HepG2 (cell line): ENCODE data around the gene VRK3. TPM values are rescaled to one million over a fixed set of nuclear protein-coding genes. Genes with fewer than 3 reads are reported as not detected.
A peak's percentile ranks its signal among the peaks of the same experiment; 100 is the strongest.

ENCODE experiments used
- CC2D1A ChIP-seq: sonication (generic); formaldehyde crosslinking; IDR thresholded peaks from 2 replicates; pipeline ENCODE4 v1.8.1; 2023; ENCODE audit warnings: mild to moderate bottlenecking, missing genetic modification reagents
- FLYWCH1 ChIP-seq: sonication (generic); formaldehyde crosslinking; IDR thresholded peaks from 2 replicates; pipeline ENCODE4 v1.8.1; 2023; ENCODE audit warnings: mild to moderate bottlenecking, missing genetic modification reagents
- FOXK2 ChIP-seq: fragments of 450-650 bp; IDR thresholded peaks from 2 replicates; pipeline ENCODE4 v1.6.1; 2016
- GLI4 ChIP-seq: sonication (generic); formaldehyde crosslinking; IDR thresholded peaks from 2 replicates; pipeline ENCODE4 v1.5.1; 2020; ENCODE audit warnings: missing genetic modification reagents, mild to moderate bottlenecking, moderate library complexity, borderline replicate concordance
- KDM1A ChIP-seq: IDR thresholded peaks from 2 replicates; pipeline ENCODE4 v1.6.1; 2016; ENCODE audit warnings: missing compliant biosample characterization
- MEF2D ChIP-seq: sonication (generic); formaldehyde crosslinking; IDR thresholded peaks from 2 replicates; pipeline ENCODE4 v1.5.1; 2020; ENCODE audit warnings: mild to moderate bottlenecking, missing genetic modification reagents
- NAIF1 ChIP-seq: sonication (generic); formaldehyde crosslinking; IDR thresholded peaks from 2 replicates; pipeline ENCODE4 v1.5.0; 2020; ENCODE audit warnings: mild to moderate bottlenecking, missing genetic modification reagents, borderline replicate concordance
- PTBP1 ChIP-seq: fragments of 200-400 bp; formaldehyde crosslinking; IDR thresholded peaks from 2 replicates; pipeline ENCODE4 v1.6.1; 2018; ENCODE audit warnings: low read length, low read depth; ENCODE audit not compliant: poor library complexity, severe bottlenecking
- RFX3 ChIP-seq: IDR thresholded peaks from 2 replicates; pipeline ENCODE4 v1.6.1; 2016; ENCODE audit warnings: missing biosample characterization, missing genetic modification reagents
- SNAI1 ChIP-seq: sonication (generic); formaldehyde crosslinking; IDR thresholded peaks from 2 replicates; pipeline ENCODE4 v1.5.0; 2020; ENCODE audit warnings: mild to moderate bottlenecking, missing genetic modification reagents, borderline replicate concordance
- SP140L ChIP-seq: sonication (generic); formaldehyde crosslinking; IDR thresholded peaks from 2 replicates; pipeline ENCODE4 v1.4.0; 2020; ENCODE audit warnings: missing genetic modification reagents, borderline replicate concordance
- XBP1 ChIP-seq: sonication (generic); formaldehyde crosslinking; IDR thresholded peaks from 2 replicates; pipeline ENCODE4 v1.5.0; 2020; ENCODE audit warnings: missing genetic modification reagents
- ZBTB25 ChIP-seq: IDR thresholded peaks from 2 replicates; pipeline ENCODE4 v1.6.1; 2018; ENCODE audit warnings: missing genetic modification reagents
- ZMYM3 ChIP-seq: sonication (generic); formaldehyde crosslinking; IDR thresholded peaks from 2 replicates; pipeline ENCODE4 v1.5.1; 2020; ENCODE audit warnings: mild to moderate bottlenecking, missing genetic modification reagents
- ZNF121 ChIP-seq: sonication (generic); formaldehyde crosslinking; IDR thresholded peaks from 2 replicates; pipeline ENCODE4 v1.5.0; 2020; ENCODE audit warnings: mild to moderate bottlenecking, missing genetic modification reagents
- ZNF30 ChIP-seq: sonication (generic); formaldehyde crosslinking; IDR thresholded peaks from 2 replicates; pipeline ENCODE4 v1.5.0; 2020; ENCODE audit warnings: mild to moderate bottlenecking, missing genetic modification reagents
- ZNF367 ChIP-seq: sonication (generic); formaldehyde crosslinking; IDR thresholded peaks from 2 replicates; pipeline ENCODE4 v1.4.0; 2020; ENCODE audit warnings: missing genetic modification reagents, borderline replicate concordance
- ZNF552 ChIP-seq: sonication (generic); formaldehyde crosslinking; IDR thresholded peaks from 2 replicates; pipeline ENCODE4 v1.9.0; 2022; ENCODE audit warnings: missing genetic modification reagents, mild to moderate bottlenecking, borderline replicate concordance
- ZNF720 ChIP-seq: sonication (generic); formaldehyde crosslinking; IDR thresholded peaks from 2 replicates; pipeline ENCODE4 v1.4.0; 2020; ENCODE audit warnings: missing genetic modification reagents
- polyA plus RNA-seq, 8 experiments: library from polyadenylated mRNA; depleted of rRNA in 3 of 8; stranded (reverse) in 7 of 8; unstranded in 1 of 8; fragments of >200 nt; fragmentation: Illumina TruSeq in 4 of 8; extraction: Trizol in 4 of 8; gene quantifications; 2 replicates each; pipeline versions ENCODE4 v1.2.1 to v1.2.3, GENCODE V29; 2011 to 2016; ENCODE audit warnings: low read depth in 4 of 8, missing spikeins in 1 of 8, mixed read lengths in 1 of 8; ENCODE audit not compliant: insufficient read depth in 1 of 8
- total RNA-seq, 5 experiments: library from RNA; depleted of rRNA; stranded (reverse); fragments of >200 nt; fragmentation: Illumina TruSeq; extraction: Trizol; gene quantifications; 2 replicates each; pipeline ENCODE4 v1.2.3, GENCODE V29; 2016; ENCODE audit warnings: low read depth in 1 of 5
- TF ChIP-seq, protein P1 (sequence below): sonication (generic); formaldehyde crosslinking; IDR thresholded peaks from 2 replicates; pipeline ENCODE4 v1.4.0; 2020; ENCODE audit warnings: missing genetic modification reagents, borderline replicate concordance
- TF ChIP-seq, protein P2 (sequence below): sonication (generic); formaldehyde crosslinking; conservative IDR thresholded peaks from 2 replicates; pipeline ENCODE4 v1.4.0; 2020; ENCODE audit warnings: missing genetic modification reagents

Gene VRK3
- total and polyA plus RNA-seq, 2 of the 13 experiments (the other 11 are each of a cell fraction or from before 2014, with no cell fraction given) = 23.8 to 28.3 TPM

- peak; percentile 84 for TF ChIP-seq PTBP1
- TF ChIP-seq, protein P1, sequence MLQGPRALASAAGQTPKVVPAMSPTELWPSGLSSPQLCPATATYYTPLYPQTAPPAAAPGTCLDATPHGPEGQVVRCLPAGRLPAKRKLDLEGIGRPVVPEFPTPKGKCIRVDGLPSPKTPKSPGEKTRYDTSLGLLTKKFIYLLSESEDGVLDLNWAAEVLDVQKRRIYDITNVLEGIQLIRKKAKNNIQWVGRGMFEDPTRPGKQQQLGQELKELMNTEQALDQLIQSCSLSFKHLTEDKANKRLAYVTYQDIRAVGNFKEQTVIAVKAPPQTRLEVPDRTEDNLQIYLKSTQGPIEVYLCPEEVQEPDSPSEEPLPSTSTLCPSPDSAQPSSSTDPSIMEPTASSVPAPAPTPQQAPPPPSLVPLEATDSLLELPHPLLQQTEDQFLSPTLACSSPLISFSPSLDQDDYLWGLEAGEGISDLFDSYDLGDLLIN (CRISPR knock-in tag) = peak; percentile 56; the same call in 1 of the 2 replicates
- TF ChIP-seq XBP1 (CRISPR knock-in tag) = no peak; the same call in 1 of the 2 replicates
- peak; percentile 77; the same call in 1 of the 2 replicates for TF ChIP-seq NAIF1 (CRISPR knock-in tag)
- no peak for TF ChIP-seq SNAI1 (CRISPR knock-in tag)
- 0 out of 2 replicates have a peak, but pooled peaks have one; percentile 36 for TF ChIP-seq ZBTB25
- no peak for TF ChIP-seq RFX3
- 0 out of 2 replicates have a peak, but pooled peaks have one; percentile 37 for TF ChIP-seq ZMYM3 (CRISPR knock-in tag)
- 0 out of 2 replicates have a peak, but pooled peaks have one; percentile 67 for TF ChIP-seq FLYWCH1 (CRISPR knock-in tag)
- peak; percentile 9; the same call in 1 of the 2 replicates for TF ChIP-seq KDM1A (CRISPR knock-in tag)
- no peak; the same call in 1 of the 2 replicates for TF ChIP-seq ZNF30 (CRISPR knock-in tag)
- peak; percentile 18; the same call in 1 of the 2 replicates for TF ChIP-seq CC2D1A (CRISPR knock-in tag)
- TF ChIP-seq, protein P2, sequence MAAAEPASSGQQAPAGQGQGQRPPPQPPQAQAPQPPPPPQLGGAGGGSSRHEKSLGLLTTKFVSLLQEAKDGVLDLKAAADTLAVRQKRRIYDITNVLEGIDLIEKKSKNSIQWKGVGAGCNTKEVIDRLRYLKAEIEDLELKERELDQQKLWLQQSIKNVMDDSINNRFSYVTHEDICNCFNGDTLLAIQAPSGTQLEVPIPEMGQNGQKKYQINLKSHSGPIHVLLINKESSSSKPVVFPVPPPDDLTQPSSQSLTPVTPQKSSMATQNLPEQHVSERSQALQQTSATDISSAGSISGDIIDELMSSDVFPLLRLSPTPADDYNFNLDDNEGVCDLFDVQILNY (CRISPR knock-in tag) = peak; percentile 58; the same call in 1 of the 2 replicates
- 0 out of 2 replicates have a peak, but pooled peaks have one; percentile 21 for TF ChIP-seq ZNF121 (CRISPR knock-in tag)
- TF ChIP-seq ZNF552 (CRISPR knock-in tag) = 0 out of 2 replicates have a peak, but pooled peaks have one; percentile 13
- TF ChIP-seq SP140L (CRISPR knock-in tag) = no peak
- no peak for TF ChIP-seq FOXK2
- no peak for TF ChIP-seq GLI4
- TF ChIP-seq MEF2D (CRISPR knock-in tag) = peak; percentile 59; the same call in 1 of the 2 replicates
- TF ChIP-seq ZNF720 (CRISPR knock-in tag) = no peak; the same call in 1 of the 2 replicates
- TF ChIP-seq ZNF367 = no peak
Observed at GRCh38 chr19:49929611-49930482, 95.3 kb downstream of the VRK3 start (continued).
